GM06990 (cell line): ENCODE measurements around the gene IRX5.

Experiments
- DNase-seq: peaks from one replicate; pipeline ENCODE4 v3.0.0-alpha.2; 2011; ENCODE audit not compliant: insufficient read length; ENCODE audit errors: extremely low read depth
- H3K27me3 ChIP-seq: replicated peaks from 2 replicates; pipeline ENCODE4 v1.6.0; 2011; ENCODE audit warnings: low read length; ENCODE audit not compliant: control insufficient read depth, insufficient read depth
- H3K36me3 ChIP-seq: 2 replicates; pipeline ENCODE4 v1.5.1; 2011; ENCODE audit warnings: low read length; ENCODE audit not compliant: control insufficient read depth, insufficient read depth
- H3K4me3 ChIP-seq: replicated peaks from 2 replicates; pipeline ENCODE4 v1.5.1; 2011; ENCODE audit warnings: low read depth, mild to moderate bottlenecking, control low read depth, low read length
- TF ChIP-seq, protein P1 (sequence below): IDR thresholded peaks from 2 replicates; pipeline ENCODE4 v1.5.1; 2011; ENCODE audit warnings: low read length, control low read depth, mild to moderate bottlenecking, inconsistent platforms; ENCODE audit not compliant: insufficient read depth, poor library complexity, severe bottlenecking

The IRX5 gene

DNA sequence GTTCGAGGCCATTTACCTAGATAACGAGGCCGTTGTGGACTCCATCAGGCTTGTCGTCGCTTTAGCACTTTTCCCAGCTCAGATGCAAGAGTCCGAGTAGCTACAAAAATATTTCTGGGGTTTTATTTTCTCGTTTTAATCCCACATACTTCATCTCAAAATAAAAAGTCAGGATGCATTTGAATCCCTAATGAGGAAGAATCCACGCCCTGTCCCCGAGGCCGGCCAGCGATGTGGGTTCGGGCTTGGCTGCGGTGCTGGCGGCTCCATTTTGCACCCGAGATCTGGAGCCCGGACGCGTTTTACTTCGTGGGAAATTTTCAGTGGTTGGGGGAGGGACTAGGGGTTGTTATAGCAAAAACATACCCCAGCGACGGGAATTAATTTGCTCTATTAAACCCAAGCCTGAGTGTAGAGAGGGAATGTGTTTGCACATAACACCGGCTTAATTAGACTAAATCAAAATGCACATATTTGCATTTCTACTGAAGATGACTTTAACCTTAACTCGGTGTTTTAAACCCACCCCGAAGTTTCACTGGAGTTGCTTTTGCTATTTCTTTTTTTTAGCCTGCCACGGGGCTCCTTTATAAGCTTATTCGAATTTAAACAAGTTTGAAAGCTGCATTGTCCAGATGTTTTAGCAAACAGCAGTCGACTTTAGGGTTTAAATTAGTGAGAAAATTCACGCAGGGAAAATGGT, 4.8 kb downstream of the IRX5 start:
- Histone ChIP-seq H3K36me3 (no peaks in the 10 kb centered on the region), H3K4me3 (no peak overlapping the region), H3K27me3 (no peaks in the 10 kb centered on the region; the same call in none of the 2 replicates)
- no peak for DNase-seq
- TF ChIP-seq, protein P1, sequence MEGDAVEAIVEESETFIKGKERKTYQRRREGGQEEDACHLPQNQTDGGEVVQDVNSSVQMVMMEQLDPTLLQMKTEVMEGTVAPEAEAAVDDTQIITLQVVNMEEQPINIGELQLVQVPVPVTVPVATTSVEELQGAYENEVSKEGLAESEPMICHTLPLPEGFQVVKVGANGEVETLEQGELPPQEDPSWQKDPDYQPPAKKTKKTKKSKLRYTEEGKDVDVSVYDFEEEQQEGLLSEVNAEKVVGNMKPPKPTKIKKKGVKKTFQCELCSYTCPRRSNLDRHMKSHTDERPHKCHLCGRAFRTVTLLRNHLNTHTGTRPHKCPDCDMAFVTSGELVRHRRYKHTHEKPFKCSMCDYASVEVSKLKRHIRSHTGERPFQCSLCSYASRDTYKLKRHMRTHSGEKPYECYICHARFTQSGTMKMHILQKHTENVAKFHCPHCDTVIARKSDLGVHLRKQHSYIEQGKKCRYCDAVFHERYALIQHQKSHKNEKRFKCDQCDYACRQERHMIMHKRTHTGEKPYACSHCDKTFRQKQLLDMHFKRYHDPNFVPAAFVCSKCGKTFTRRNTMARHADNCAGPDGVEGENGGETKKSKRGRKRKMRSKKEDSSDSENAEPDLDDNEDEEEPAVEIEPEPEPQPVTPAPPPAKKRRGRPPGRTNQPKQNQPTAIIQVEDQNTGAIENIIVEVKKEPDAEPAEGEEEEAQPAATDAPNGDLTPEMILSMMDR = no peak

DNA sequence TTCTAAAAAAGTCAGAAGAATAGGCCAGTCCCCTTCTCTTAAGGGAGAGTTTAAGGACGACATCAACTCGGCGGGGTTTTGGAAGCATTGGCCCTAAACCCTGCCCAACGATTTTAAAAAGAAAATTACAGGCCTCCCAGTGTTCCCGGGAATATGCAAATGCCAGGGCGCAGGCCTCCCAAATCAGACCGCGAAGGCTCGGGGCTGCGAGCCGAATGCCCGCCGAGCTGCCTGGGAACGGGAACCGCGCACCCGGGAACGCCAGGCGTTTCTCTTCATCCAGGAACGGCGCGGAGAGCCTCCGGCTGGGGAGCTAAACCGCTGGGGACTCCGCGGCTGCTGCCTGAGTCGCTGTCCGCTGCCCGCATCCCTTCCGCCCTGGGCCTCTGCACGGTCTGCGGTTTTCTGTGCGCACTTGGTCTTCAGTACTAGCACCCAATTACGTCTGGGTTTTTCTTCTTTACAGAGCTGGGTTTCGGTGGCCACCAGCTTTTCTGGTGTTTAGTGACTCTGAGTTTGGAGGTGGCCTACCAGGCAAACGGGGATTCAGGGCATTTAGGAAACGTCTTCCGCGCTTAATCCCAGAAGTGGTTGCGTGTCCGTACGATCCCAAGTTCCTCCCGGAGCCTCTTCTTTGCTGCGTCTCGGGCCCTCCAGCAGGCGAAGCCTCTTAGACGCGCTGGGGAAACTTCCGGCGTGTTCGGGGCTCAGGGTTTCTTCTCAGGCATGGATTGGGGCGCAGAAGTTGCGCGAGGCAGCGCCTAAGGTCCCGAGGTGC, 5.7 kb downstream of the IRX5 start:
- DNase-seq = no peak
- Histone ChIP-seq H3K36me3 (no peaks in the 10 kb centered on the region), H3K27me3 (no peaks in the 10 kb centered on the region; the same call in none of the 2 replicates), H3K4me3 (no peak overlapping the region)
- TF ChIP-seq, protein P1 = no peak

DNA sequence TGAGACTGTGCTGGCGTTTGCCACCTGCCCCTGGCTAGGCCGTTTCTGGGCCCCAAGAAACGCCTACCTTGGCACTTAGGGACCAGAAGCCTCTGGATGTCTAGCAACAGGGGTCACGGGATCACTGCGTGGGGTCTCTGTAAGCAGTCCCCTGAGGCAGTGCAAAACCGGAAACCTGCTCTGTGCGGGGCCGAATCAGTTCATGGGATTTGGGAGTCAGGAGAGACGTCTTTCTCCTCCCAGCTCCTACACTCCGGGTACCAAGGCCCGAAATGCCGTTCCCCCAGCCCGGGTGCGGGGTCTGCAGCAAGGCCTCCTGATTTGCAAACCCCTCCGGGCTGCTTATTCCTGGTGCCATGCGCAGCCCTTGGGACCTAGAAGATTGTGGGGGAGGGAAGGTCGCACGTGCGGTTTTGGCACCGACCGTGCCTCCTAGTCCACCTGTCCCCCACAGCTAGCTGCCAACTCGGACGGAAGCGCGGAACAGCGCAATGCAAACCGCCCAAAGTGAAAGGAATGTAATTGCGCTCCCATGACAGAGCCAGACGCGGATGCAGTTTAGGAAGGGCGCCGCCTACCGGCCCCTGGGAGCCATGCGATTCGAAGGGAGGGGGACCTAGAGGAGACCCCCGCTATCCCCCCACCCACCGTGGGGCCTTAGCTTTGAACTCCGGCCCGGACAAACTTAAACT, 6.5 kb downstream of the IRX5 start:
- Histone ChIP-seq H3K4me3 (no peak overlapping the region), H3K36me3 (no peaks in the 10 kb centered on the region), H3K27me3 (no peaks in the 10 kb centered on the region; the same call in none of the 2 replicates)
- DNase-seq = peak; percentile 21
- TF ChIP-seq, protein P1 = peak; percentile 24

DNA sequence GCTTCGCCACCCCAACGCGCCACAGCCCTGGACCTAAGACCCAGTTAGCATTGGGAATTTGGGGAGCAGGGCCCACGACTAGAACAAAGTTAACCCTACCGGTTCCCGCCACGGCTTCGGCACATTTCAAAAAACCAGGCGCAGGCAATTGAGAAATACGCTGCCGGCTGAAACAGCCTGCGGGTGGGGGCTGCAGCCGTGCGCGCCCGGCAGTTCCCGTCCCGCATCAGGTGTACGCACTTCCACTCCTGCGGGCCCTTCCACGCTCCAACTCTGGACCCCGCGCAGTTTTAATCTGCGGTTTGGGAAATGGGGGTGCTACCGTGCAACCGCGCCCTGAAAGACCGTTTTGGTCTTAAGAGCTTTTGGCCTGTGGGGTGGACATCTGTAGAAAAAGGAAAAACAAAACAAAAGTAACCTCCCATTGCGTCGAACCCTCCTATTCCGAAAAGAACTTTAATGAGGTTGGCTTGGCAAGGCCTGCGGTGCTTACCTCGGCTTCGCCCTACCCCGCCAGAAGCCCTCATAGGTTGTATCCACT, 7.1 kb downstream of the IRX5 start:
- TF ChIP-seq, protein P1 = no peak
- DNase-seq = no peak
- H3K27me3 ChIP-seq = no peaks in the 10 kb centered on the region; the same call in none of the 2 replicates
- no peak overlapping the region for H3K4me3 ChIP-seq
- H3K36me3 ChIP-seq = no peaks in the 10 kb centered on the region

DNA sequence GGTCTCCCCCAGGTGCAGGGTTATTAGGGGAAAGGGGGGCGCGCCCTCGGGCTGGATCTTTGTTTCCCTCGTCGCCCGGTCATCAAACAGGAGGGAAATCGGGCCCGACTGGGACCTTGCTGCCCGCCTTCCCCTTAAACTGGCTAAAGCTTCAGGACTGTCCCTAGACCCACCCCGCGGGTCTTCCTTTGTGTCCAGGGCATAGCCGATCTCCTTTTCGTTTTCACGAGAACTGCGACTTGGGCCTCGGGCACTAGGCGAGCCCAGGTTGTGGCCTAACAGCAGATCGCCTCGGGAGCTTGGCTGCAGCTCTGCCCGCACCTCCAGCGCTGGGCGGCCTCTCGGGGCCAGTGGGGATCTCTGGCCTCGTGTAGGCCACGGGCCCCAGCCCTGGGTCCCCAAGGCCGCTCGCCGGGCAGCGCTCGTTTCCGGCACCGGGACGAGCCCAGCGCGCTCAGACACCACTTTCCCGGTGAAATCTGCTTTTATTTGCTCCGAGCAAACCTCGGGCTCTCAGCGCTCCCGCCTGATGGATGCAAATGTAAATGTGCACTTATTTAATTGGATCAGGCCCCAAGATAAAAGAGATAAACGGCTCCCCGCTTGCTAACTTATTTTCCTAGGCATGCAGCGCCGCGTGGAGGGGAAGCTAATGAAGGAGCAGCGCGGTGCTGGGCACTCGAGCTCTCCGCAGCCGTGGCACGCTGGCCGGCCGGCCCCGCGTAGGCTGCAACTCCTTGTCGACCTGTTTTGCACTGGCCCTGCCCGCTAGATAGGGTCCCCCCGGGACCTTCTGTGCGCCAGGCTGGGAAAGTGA, 7.8 kb downstream of the IRX5 start:
- TF ChIP-seq, protein P1 = no peak
- DNase-seq = no peak
- Histone ChIP-seq H3K27me3 (no peaks in the 10 kb centered on the region; the same call in none of the 2 replicates), H3K4me3 (no peak overlapping the region), H3K36me3 (no peaks in the 10 kb centered on the region)
